ENCODE results near the gene NUDT14.

- TF ChIP-seq CTCF (IDR thresholded peaks at IDR 0.05; ENCODE audit: control extremely low read depth in 1 of 3, insufficient read depth in 1 of 3, low read depth in 1 of 3, low read length in 3 of 3) (no peak), MAX (IDR thresholded peaks at IDR 0.05) (no peak), TEAD4 (IDR thresholded peaks at IDR 0.05; ENCODE audit: low read depth, low read length) (no peak), EGR1 (IDR thresholded peaks at IDR 0.05; ENCODE audit: borderline replicate concordance, low read depth, low read length) (no peak), SIN3A (conservative IDR thresholded peaks at IDR 0.05 in 1 of 2, IDR thresholded peaks at IDR 0.05 in 1 of 2; ENCODE audit: low read depth in 1 of 2, low read length in 2 of 2) (no peak)
These were observed 11.1 kb downstream of the NUDT14 start for GRCh38 chr14:105169776-105170655.
